OCI-LY3 (cell line): ENCODE results near the gene TCEAL8.
"Not testable (repeated sequence)": the region's sequence is repeated elsewhere in the genome, so short reads cannot be mapped to it uniquely, and the experiment has no call there.

Source experiments
- H2AFZ ChIP-seq: fragments of 200-600, 300-600 bp; shearing (Covaris generic); 2 replicates; pipeline ENCODE4 v1.6.0; 2014; ENCODE audit warnings: antibody characterized with exemption, low read depth, low read length
- H3K27ac ChIP-seq: fragments of 200-600, 300-600 bp; sonication (generic); 2 replicates; pipeline ENCODE4 v1.5.1; 2014; ENCODE audit warnings: mild to moderate bottlenecking, low read length, moderate library complexity, mixed read lengths
- H3K27me3 ChIP-seq: fragments of 200-600, 300-600 bp; sonication (generic); 2 replicates; pipeline ENCODE4 v1.6.1; 2014; ENCODE audit warnings: low read depth, low read length, mixed read lengths
- H3K36me3 ChIP-seq: fragments of 200-600, 300-600 bp; sonication (generic); replicated peaks from 2 replicates; pipeline ENCODE3; 2014; ENCODE audit warnings: low read depth, low read length, mixed read lengths
- H3K4me1 ChIP-seq: fragments of 300-600, 200-600 bp; sonication (generic); 2 replicates; pipeline ENCODE4 v1.6.1; 2014; ENCODE audit warnings: low read length, mixed read lengths
- H3K4me2 ChIP-seq: fragments of 200-600, 300-600 bp; sonication (generic); 2 replicates; pipeline ENCODE4 v1.6.1; 2014; ENCODE audit warnings: low read length, mixed read lengths
- H3K4me3 ChIP-seq: fragments of 300-600, 200-600 bp; sonication (generic); 2 replicates; pipeline ENCODE4 v1.5.1; 2014; ENCODE audit warnings: antibody characterized with exemption, mild to moderate bottlenecking, low read length, moderate library complexity
- H3K79me2 ChIP-seq: fragments of 300-600, 200-600 bp; shearing (Covaris generic); 2 replicates; pipeline ENCODE4 v1.6.1; 2014; ENCODE audit warnings: mild to moderate bottlenecking, low read length, mixed read lengths
- H3K9ac ChIP-seq: fragments of 300-600, 200-600 bp; shearing (Covaris generic); 2 replicates; pipeline ENCODE4 v1.6.0; 2014; ENCODE audit warnings: mild to moderate bottlenecking, low read length, moderate library complexity
- H3K9me3 ChIP-seq: fragments of 200-600, 300-600 bp; shearing (Covaris generic); 2 replicates; pipeline ENCODE4 v1.6.1; 2014; ENCODE audit warnings: low read length, mixed read lengths; ENCODE audit not compliant: insufficient read depth
- H4K20me1 ChIP-seq: fragments of 200-600, 300-600 bp; sonication (generic); 2 replicates; pipeline ENCODE4 v1.6.1; 2016; ENCODE audit warnings: low read length, mixed read lengths; ENCODE audit not compliant: insufficient read depth
- EZH2phosphoT487 ChIP-seq: fragments of 200-600 bp; shearing (Covaris generic); IDR thresholded peaks from 2 replicates; pipeline ENCODE4 v1.6.1; 2018; ENCODE audit warnings: antibody characterized with exemption, mixed run types, low read depth
- TF ChIP-seq, protein P1 (sequence below): fragments of 200-600, 300-600 bp; sonication (generic); IDR thresholded peaks from 2 replicates; pipeline ENCODE4 v1.5.1; 2014; ENCODE audit warnings: antibody characterized with exemption, low read length, low read depth

The TCEAL8 gene

GRCh38 chrX:103234869-103235268 lies 20.1 kb downstream of the TCEAL8 start:
- H3K4me3 ChIP-seq = no peak overlapping the region
- H2AFZ ChIP-seq = no peak overlapping the region
- no peak overlapping the region for H3K4me2 ChIP-seq
- no peak overlapping the region for H3K9ac ChIP-seq
- H3K36me3 ChIP-seq = no peaks in the 10 kb centered on the region
- H3K79me2 ChIP-seq = no peaks in the 10 kb centered on the region
- TF ChIP-seq, protein P1, sequence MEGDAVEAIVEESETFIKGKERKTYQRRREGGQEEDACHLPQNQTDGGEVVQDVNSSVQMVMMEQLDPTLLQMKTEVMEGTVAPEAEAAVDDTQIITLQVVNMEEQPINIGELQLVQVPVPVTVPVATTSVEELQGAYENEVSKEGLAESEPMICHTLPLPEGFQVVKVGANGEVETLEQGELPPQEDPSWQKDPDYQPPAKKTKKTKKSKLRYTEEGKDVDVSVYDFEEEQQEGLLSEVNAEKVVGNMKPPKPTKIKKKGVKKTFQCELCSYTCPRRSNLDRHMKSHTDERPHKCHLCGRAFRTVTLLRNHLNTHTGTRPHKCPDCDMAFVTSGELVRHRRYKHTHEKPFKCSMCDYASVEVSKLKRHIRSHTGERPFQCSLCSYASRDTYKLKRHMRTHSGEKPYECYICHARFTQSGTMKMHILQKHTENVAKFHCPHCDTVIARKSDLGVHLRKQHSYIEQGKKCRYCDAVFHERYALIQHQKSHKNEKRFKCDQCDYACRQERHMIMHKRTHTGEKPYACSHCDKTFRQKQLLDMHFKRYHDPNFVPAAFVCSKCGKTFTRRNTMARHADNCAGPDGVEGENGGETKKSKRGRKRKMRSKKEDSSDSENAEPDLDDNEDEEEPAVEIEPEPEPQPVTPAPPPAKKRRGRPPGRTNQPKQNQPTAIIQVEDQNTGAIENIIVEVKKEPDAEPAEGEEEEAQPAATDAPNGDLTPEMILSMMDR = no peak
- TF ChIP-seq EZH2phosphoT487 = no peak
- no peaks in the 10 kb centered on the region for H4K20me1 ChIP-seq
- H3K27ac ChIP-seq = no peak overlapping the region
- no peaks in the 10 kb centered on the region for H3K9me3 ChIP-seq
- no peaks in the 10 kb centered on the region for H3K4me1 ChIP-seq
- no peaks in the 10 kb centered on the region for H3K27me3 ChIP-seq

GRCh38 chrX:103233263-103233662 lies 21.7 kb downstream of the TCEAL8 start:
- no peak overlapping the region for H3K4me2 ChIP-seq
- H3K36me3 ChIP-seq = no peaks in the 10 kb centered on the region
- H3K27ac ChIP-seq = no peak overlapping the region
- TF ChIP-seq, protein P1 = no peak
- TF ChIP-seq EZH2phosphoT487 = no peak
- H3K9me3 ChIP-seq = no peaks in the 10 kb centered on the region
- H2AFZ ChIP-seq = no peak overlapping the region
- H3K4me3 ChIP-seq = no peak overlapping the region
- no peaks in the 10 kb centered on the region for H3K79me2 ChIP-seq
- no peaks in the 10 kb centered on the region for H3K27me3 ChIP-seq
- H3K9ac ChIP-seq = no peak overlapping the region
- no peaks in the 10 kb centered on the region for H4K20me1 ChIP-seq
- no peaks in the 10 kb centered on the region for H3K4me1 ChIP-seq

GRCh38 chrX:103225918-103226317 lies 29.0 kb downstream of the TCEAL8 start:
- not testable (repeated sequence) for H3K4me2 ChIP-seq, H4K20me1 ChIP-seq, H3K4me3 ChIP-seq, H2AFZ ChIP-seq, H3K79me2 ChIP-seq, H3K36me3 ChIP-seq, H3K27me3 ChIP-seq, H3K27ac ChIP-seq, H3K9ac ChIP-seq, H3K4me1 ChIP-seq, H3K9me3 ChIP-seq

DNA sequence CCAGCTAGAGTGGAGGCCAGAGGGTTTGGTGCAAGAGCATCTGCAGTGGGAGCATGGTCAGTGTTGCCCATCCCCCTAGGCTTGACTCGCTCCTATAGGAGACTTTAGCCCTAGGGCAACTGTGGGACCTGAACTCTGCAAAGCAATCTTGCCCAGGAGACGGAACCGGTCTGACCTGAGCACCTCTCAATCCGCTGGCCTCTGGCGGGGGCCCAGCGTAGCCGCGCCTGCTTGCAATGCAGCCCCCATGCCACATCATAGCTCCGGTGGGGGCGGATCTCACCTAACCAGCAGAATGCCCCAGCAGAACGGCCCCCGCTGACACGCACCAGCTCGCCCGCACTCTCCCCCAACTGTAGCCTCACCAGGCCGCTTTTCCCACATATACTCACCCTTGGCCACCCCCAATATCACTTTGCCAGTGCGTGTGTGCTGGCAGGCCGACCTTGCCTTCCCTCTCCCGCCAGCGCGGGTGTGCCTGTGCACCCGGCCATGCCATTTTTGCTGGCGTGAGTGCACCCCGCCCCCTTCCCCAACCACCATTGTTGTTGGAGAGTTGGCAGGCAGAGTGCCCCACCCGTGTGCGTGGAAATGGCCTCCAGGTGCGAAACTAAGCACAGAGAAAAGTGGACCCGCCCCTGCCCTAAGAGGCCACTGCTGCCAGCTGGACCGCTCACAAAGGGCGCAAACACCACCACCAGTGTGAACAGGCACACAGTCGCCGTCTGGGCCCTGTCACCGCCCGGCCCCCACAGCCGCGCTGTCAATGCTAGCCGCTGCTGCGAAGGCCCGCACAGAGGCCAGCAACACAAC lies 34.2 kb downstream of the TCEAL8 start:
- Histone ChIP-seq H3K79me2 (no peaks in the 10 kb centered on the region), H3K9me3 (no peaks in the 10 kb centered on the region), H3K4me3 (no peak overlapping the region), H3K9ac (no peak overlapping the region), H3K4me2 (no peak overlapping the region), H4K20me1 (no peaks in the 10 kb centered on the region), H3K36me3 (no peaks in the 10 kb centered on the region), H3K27ac (no peak overlapping the region), H3K27me3 (no peaks in the 10 kb centered on the region), H3K4me1 (no peaks in the 10 kb centered on the region), H2AFZ (no peak overlapping the region)
- TF ChIP-seq, protein P1 = no peak
- no peak for TF ChIP-seq EZH2phosphoT487
